B cell (primary cell): ENCODE measurements around the gene ECI1. TPM values are rescaled to one million over a fixed set of nuclear protein-coding genes. Genes with fewer than 3 reads are reported as not detected.
A peak's percentile ranks its signal among the peaks of the same experiment; 100 is the strongest.

Experiments
- ATAC-seq: fragments of 200-7000 bp; cut with Tn5 transposase; one replicate; pipeline ENCODE4 v1.10.0; 2021; ENCODE audit warnings: low read depth, mild to moderate bottlenecking, moderate number of reproducible peaks, moderate library complexity
- CTCF ChIA-PET: fragments of 350-600 bp; sonication (Branson Sonifier 250); formaldehyde crosslinking; loops from one replicate; lab custom pipeline; 2021; ENCODE audit warnings: antibody characterized with exemption, inconsistent platforms; lab: Charles Lee
- POLR2A ChIA-PET: fragments of 350-600 bp; sonication (Branson Sonifier 250); formaldehyde crosslinking; loops from one replicate; lab custom pipeline; 2021; ENCODE audit warnings: antibody characterized with exemption; lab: Charles Lee
- DNase-seq: peaks from one replicate; pipeline ENCODE4 v3.0.0; 2013
- H2AFZ ChIP-seq: 2 replicates; pipeline ENCODE4 v1.6.1; 2012; ENCODE audit warnings: mild to moderate bottlenecking, low read depth, low read length; ENCODE audit not compliant: insufficient read depth, poor library complexity, severe bottlenecking
- H3K27ac ChIP-seq, 2 donors: 1 replicate in 1 of 2; 2 replicates in 1 of 2; pipeline ENCODE4 v1.5.1; 2012 to 2013; ENCODE audit warnings: low read length in 2 of 2, mild to moderate bottlenecking in 2 of 2, moderate library complexity in 1 of 2
- H3K27me3 ChIP-seq, 4 experiments: fragments of 200-600 bp in 1 of 4; sonication (generic) in 1 of 4; replicated peaks in 1 of 4; 1 replicate in 2 of 4; 2 replicates in 2 of 4; pipeline versions ENCODE4 v1.6.1 to v1.7.0; 2013 to 2016; ENCODE audit warnings: low read length in 3 of 4, mild to moderate bottlenecking in 2 of 4, mixed read lengths in 1 of 4, moderate library complexity in 1 of 4; ENCODE audit not compliant: insufficient read depth in 4 of 4, control insufficient read depth in 3 of 4; ENCODE audit errors: control extremely low read depth in 1 of 4
- H3K36me3 ChIP-seq, 2 experiments: replicated peaks in 1 of 2; 1 replicate in 1 of 2; 2 replicates in 1 of 2; pipeline versions ENCODE4 v1.6.1 to v1.7.1; 2013; ENCODE audit warnings: low read length in 1 of 2; ENCODE audit not compliant: insufficient read depth in 2 of 2, control insufficient read depth in 1 of 2; ENCODE audit errors: control extremely low read depth in 1 of 2, extremely low read depth in 1 of 2
- H3K4me1 ChIP-seq, 2 donors: fragments of 200-600 bp in 1 of 2; sonication (generic) in 1 of 2; 1 replicate in 1 of 2; 2 replicates in 1 of 2; pipeline versions ENCODE4 v1.5.1 to v1.6.1; 2013 to 2017; ENCODE audit warnings: low read length in 2 of 2; ENCODE audit not compliant: control insufficient read depth in 2 of 2, insufficient read depth in 2 of 2
- H3K4me2 ChIP-seq: replicated peaks from 2 replicates; pipeline ENCODE3; 2012; ENCODE audit warnings: mild to moderate bottlenecking, low read depth, low read length; ENCODE audit not compliant: poor library complexity, severe bottlenecking
- H3K4me3 ChIP-seq, 5 experiments: fragments of 200-600 bp in 1 of 5; sonication (generic) in 1 of 5; 1 replicate in 3 of 5; 2 replicates in 2 of 5; pipeline versions ENCODE4 v1.5.1 to v1.7.0; 2011 to 2016; ENCODE audit warnings: low read length in 4 of 5, mild to moderate bottlenecking in 4 of 5, low read depth in 2 of 5, control low read depth in 1 of 5, moderate library complexity in 1 of 5; ENCODE audit not compliant: insufficient read depth in 1 of 5; ENCODE audit errors: control extremely low read depth in 1 of 5, extremely low read depth in 1 of 5
- H3K79me2 ChIP-seq: fragments of 200-600 bp; sonication (generic); one replicate; pipeline ENCODE4 v1.6.0; 2016; ENCODE audit warnings: low read length; ENCODE audit not compliant: control insufficient read depth, insufficient read depth
- H3K9ac ChIP-seq: fragments of 200-600 bp; sonication (generic); 2 replicates; pipeline ENCODE4 v1.6.1; 2017; ENCODE audit warnings: mild to moderate bottlenecking, low read length, moderate library complexity
- H3K9me3 ChIP-seq, 3 donors: one replicate each; pipeline versions ENCODE4 v1.6.1 to v1.7.1; 2013; ENCODE audit warnings: low read length in 2 of 3; ENCODE audit not compliant: control insufficient read depth in 2 of 3, insufficient read depth in 1 of 3; ENCODE audit errors: control extremely low read depth in 1 of 3
- H4K20me1 ChIP-seq: 2 replicates; pipeline ENCODE4 v1.6.0; 2012; ENCODE audit warnings: mild to moderate bottlenecking, low read length; ENCODE audit not compliant: insufficient read depth, control insufficient read depth, poor library complexity, severe bottlenecking
- H3K27ac Mint-ChIP-seq: one replicate; pipeline ENCODE4 v1.8.0; 2021; ENCODE audit warnings: mixed read lengths
- H3K27me3 Mint-ChIP-seq: one replicate; pipeline ENCODE4 v1.8.0; 2021; ENCODE audit warnings: mixed read lengths
- H3K4me1 Mint-ChIP-seq: one replicate; pipeline ENCODE4 v1.8.0; 2021; ENCODE audit warnings: mixed read lengths
- H3K4me3 Mint-ChIP-seq: one replicate; pipeline ENCODE4 v1.8.0; 2021; ENCODE audit warnings: mixed read lengths
- H3K9me3 Mint-ChIP-seq: one replicate; pipeline ENCODE4 v1.8.0; 2022; ENCODE audit warnings: mixed read lengths; ENCODE audit not compliant: insufficient read depth
- EZH2 ChIP-seq: IDR thresholded peaks from 2 replicates; pipeline ENCODE4 v1.6.1; 2012; ENCODE audit warnings: borderline replicate concordance, low read depth, mild to moderate bottlenecking, moderate library complexity, low read length; ENCODE audit not compliant: insufficient read depth, poor library complexity, severe bottlenecking
- WGBS: methylation state at CpG from one replicate; pipeline ENCODE4 v1.1.5; 2013; ENCODE audit warnings: missing lambda C conversion rate; ENCODE audit not compliant: insufficient coverage; 5-methylcytosine and 5-hydroxymethylcytosine counted together
- intact Hi-C: fragments of 100-400 bp; cut with micrococcal nuclease; formaldehyde crosslinking; loops from one replicate; pipeline ENCODE4 v1.10.0; 2022
- polyA plus RNA-seq: library from polyadenylated mRNA; depleted of rRNA; stranded (reverse); fragments of >200 nt; gene quantifications from 2 replicates; pipeline ENCODE4 v1.2.3, GENCODE V29; 2012
- total RNA-seq, 2 donors: library from RNA; stranded (reverse); fragments of 120-200 nt in 1 of 2; gene quantifications; 1 replicate in 1 of 2; 2 replicates in 1 of 2; pipeline versions ENCODE4 v1.2.3 to v1.2.4, GENCODE V29; 2013 to 2022
- TF ChIP-seq, protein P1 (sequence below): fragments of 200-600 bp; IDR thresholded peaks from one replicate; pipeline ENCODE4 v1.8.0; 2022; ENCODE audit warnings: antibody characterized with exemption, mild to moderate bottlenecking

Gene ECI1
- total and polyA plus RNA-seq, 2 donors (not counting 1 experiment from before 2014, with no cell fraction given): 34.3 to 38.4 TPM

DNA sequence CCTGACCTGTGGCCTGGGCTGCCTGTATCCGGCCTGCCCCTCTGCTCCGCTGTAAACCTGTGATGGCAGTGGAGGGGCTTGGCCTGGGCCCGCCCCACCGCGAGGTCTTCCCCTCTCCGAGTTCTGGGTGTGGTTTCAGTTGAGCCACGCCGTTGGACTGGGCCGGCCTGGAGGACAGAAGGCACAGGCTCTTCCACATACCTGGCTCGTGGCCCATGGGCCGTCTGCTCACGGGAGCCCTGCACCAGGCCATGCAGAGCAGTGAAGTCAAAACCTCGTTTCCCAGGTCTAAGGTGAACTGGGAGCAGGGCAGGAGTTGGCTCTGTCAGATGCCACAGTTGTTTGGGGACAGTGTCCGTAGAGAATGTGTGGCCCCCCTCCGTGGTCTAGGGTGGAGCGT, 22.1 kb upstream of the ECI1 start:
- 97% methylated on average over 16 of the region's 16 CpGs for WGBS
- Histone ChIP-seq H3K79me2 (peaks cover 26% of the 10 kb centered on the region), H3K4me2 (no peak overlapping the region), H3K9me3 (no peaks in the 10 kb centered on the region), H3K4me1 (peaks cover 9 to 11% of the 10 kb centered on the region in 2 donors), H3K36me3 (no peaks in the 10 kb centered on the region), H3K27me3 (no peaks in the 10 kb centered on the region), H2AFZ (no peak overlapping the region), H3K4me3 (no peak overlapping the region), H3K9ac (no peak overlapping the region), H4K20me1 (peaks cover 10% of the 10 kb centered on the region), H3K27ac (no peak overlapping the region)
- ChIA-PET POLR2A (no interaction called here), CTCF (no interaction called here)
- Mint-ChIP-seq H3K27me3 (no peaks in the 10 kb centered on the region), H3K4me3 (no peak overlapping the region), H3K9me3 (no peaks in the 10 kb centered on the region), H3K27ac (peak overlapping the region; percentile 37), H3K4me1 (peaks cover 14% of the 10 kb centered on the region)
- DNase-seq (no peak), ATAC-seq (no peak)
- TF ChIP-seq EZH2: no peak
- TF ChIP-seq, protein P1, sequence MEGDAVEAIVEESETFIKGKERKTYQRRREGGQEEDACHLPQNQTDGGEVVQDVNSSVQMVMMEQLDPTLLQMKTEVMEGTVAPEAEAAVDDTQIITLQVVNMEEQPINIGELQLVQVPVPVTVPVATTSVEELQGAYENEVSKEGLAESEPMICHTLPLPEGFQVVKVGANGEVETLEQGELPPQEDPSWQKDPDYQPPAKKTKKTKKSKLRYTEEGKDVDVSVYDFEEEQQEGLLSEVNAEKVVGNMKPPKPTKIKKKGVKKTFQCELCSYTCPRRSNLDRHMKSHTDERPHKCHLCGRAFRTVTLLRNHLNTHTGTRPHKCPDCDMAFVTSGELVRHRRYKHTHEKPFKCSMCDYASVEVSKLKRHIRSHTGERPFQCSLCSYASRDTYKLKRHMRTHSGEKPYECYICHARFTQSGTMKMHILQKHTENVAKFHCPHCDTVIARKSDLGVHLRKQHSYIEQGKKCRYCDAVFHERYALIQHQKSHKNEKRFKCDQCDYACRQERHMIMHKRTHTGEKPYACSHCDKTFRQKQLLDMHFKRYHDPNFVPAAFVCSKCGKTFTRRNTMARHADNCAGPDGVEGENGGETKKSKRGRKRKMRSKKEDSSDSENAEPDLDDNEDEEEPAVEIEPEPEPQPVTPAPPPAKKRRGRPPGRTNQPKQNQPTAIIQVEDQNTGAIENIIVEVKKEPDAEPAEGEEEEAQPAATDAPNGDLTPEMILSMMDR: no peak
- intact Hi-C loops: no loop called here

DNA sequence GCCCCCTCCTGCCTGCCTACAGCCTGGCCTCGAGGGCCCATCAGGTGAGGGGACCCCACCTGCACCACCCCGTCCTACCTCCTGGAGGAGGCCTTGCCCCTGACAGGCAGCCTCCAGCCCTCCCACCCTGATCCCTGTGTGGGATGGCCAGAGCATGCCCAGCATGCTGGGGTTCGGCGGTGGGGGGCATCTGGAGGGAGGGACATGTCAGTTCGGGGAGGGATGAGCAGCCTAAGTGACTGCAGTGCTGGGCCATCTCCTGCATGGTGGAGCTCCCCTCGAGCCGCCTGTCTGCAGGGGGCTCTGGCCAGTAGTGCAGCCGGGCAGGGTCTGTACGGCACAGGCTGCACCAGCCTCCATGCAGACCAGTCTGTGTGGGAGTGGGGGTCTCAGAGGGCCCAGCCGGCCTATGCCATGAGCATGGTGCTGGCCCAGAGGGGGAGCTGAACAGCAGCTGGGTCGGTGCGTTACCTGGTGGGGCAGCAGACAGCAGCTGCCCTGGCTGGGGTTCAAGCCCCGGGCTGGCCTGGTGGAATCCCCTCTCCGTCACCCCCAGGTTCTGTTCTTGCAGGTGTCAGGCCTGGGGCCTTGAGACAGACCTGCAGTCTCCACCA, 20.6 kb upstream of the ECI1 start:
- TF ChIP-seq, protein P1: no peak
- no peak for TF ChIP-seq EZH2
- no peak overlapping the region for H3K27ac ChIP-seq
- H3K4me1 Mint-ChIP-seq: peaks cover 22% of the 10 kb centered on the region
- POLR2A ChIA-PET: no interaction called here
- H3K79me2 ChIP-seq: peaks cover 30% of the 10 kb centered on the region
- H3K27ac Mint-ChIP-seq: no peak overlapping the region
- intact Hi-C loops: no loop called here
- H3K4me3 Mint-ChIP-seq: no peak overlapping the region
- H3K4me1 ChIP-seq: peaks cover 10 to 16% of the 10 kb centered on the region in 2 donors
- no peak overlapping the region for H3K4me3 ChIP-seq
- 97% methylated on average over 12 of the region's 14 CpGs for WGBS
- no peaks in the 10 kb centered on the region for H3K9me3 Mint-ChIP-seq
- CTCF ChIA-PET: interaction anchor here (1.7 kb wide), 1 partner anchor 20 kb away, joined by 6 read pairs; the partner anchor contains the start of gene ECI1
- peaks cover 16% of the 10 kb centered on the region for H4K20me1 ChIP-seq
- no peaks in the 10 kb centered on the region for H3K36me3 ChIP-seq
- no peak overlapping the region for H3K4me2 ChIP-seq
- no peaks in the 10 kb centered on the region for H3K27me3 ChIP-seq
- no peak overlapping the region for H2AFZ ChIP-seq
- ATAC-seq (no peak), DNase-seq (no peak)
- H3K9me3 ChIP-seq: no peaks in the 10 kb centered on the region
- no peak overlapping the region for H3K9ac ChIP-seq
- no peaks in the 10 kb centered on the region for H3K27me3 Mint-ChIP-seq
